Activated naive CD4-positive, alpha-beta T cell treated with anti-CD3 and anti-CD28 coated beads, Interleukin-2, amount 50 U/mL, for 72 hours (primary cell): Measurements from ENCODE around the gene TRMT61A. TPM values are rescaled to one million over a fixed set of nuclear protein-coding genes. Genes with fewer than 3 reads are reported as not detected.

Source experiments
- ATAC-seq, 2 donors: fragments of 150-1000 bp; cut with Tn5 transposase; 2 replicates each; pipeline ENCODE4 v1.10.0; 2021; ENCODE audit warnings: mild to moderate bottlenecking in 2 of 2, moderate library complexity in 2 of 2
- DNase-seq, 2 donors: peaks; one replicate each; pipeline ENCODE4 v3.0.0; 2021 to 2022; ENCODE audit warnings: low spot score in 2 of 2
- H3K27ac Mint-ChIP-seq, 2 donors: one replicate each; pipeline ENCODE4 v1.8.0; 2022; ENCODE audit warnings: mild to moderate bottlenecking in 2 of 2, mixed read lengths in 2 of 2
- H3K36me3 Mint-ChIP-seq, 2 donors: one replicate each; pipeline ENCODE4 v1.8.0; 2022; ENCODE audit warnings: mixed read lengths in 2 of 2
- H3K9me3 Mint-ChIP-seq, 2 donors: one replicate each; pipeline ENCODE4 v1.8.0; 2022; ENCODE audit warnings: mixed read lengths in 2 of 2
- total RNA-seq, 2 donors: library from RNA; stranded (reverse); gene quantifications; one replicate each; pipeline ENCODE4 v1.2.3, GENCODE V29; 2022

The TRMT61A gene
- total RNA-seq, 2 donors from 2014 or later = 5.6 to 9.2 TPM

DNA sequence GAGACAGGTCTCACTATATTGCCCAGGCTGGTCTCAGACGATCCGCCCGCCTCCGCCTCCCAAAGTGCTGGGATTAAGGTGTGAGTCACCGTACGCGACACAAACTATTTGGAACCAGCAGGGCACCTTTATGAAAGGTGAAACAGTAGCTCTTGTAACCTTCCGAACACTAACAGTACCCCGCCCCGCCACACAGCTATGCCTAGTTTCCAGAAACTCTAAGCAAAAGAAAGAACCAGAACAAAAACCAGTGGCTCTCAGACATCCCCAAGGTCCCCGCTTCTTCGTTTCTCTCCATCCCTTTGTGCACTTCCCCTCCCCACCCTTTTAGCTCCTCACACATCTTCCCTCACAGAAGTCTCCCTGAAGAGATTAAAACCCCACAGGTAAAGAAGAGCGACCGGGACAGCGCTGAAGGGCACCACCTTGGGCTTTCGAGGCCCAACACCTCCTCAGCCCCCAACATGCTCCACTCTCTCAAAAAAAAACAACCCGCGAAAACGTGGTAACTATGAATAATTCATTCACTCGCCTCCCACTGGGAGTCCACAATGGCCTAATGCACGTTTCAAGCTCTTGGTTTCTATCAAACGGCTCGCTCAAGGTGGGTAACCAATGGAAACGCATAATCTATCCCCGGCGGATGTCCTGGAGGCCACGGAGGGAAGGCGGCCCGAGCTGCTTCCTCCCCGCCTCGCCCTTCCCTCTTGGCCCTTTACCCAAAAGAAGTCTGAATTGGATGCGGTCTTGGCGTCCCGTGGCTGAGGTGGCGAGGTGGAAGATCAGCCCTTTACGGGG is 32.6 kb downstream of the TRMT61A start:
- H3K36me3 Mint-ChIP-seq = peaks cover 26 to 29% of the 10 kb centered on the region in 2 donors
- ATAC-seq (peak; percentile 61 to 72), DNase-seq (peak; percentile 50 to 76)
- H3K27ac Mint-ChIP-seq = peak overlapping the region; percentile 90 to 98
- H3K9me3 Mint-ChIP-seq = no peaks in the 10 kb centered on the region

DNA sequence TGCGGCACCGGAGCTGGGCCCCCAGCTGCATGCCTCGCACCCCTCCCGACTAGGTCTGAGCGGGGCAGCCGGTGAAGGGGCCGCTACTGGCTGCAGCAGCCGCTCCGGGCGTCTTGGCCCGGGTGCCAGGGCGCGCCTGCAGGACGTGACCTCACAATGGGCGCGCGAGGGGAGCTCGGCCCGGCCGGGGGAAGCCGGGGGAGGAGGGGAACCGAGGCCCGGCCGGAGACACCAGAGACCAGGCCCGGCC is 33.1 kb downstream of the TRMT61A start:
- Mint-ChIP-seq H3K36me3 (peaks cover 26 to 29% of the 10 kb centered on the region in 2 donors), H3K9me3 (no peaks in the 10 kb centered on the region), H3K27ac (peak overlapping the region; percentile 90 to 98)
- no peak for DNase-seq
- ATAC-seq = no peak

DNA sequence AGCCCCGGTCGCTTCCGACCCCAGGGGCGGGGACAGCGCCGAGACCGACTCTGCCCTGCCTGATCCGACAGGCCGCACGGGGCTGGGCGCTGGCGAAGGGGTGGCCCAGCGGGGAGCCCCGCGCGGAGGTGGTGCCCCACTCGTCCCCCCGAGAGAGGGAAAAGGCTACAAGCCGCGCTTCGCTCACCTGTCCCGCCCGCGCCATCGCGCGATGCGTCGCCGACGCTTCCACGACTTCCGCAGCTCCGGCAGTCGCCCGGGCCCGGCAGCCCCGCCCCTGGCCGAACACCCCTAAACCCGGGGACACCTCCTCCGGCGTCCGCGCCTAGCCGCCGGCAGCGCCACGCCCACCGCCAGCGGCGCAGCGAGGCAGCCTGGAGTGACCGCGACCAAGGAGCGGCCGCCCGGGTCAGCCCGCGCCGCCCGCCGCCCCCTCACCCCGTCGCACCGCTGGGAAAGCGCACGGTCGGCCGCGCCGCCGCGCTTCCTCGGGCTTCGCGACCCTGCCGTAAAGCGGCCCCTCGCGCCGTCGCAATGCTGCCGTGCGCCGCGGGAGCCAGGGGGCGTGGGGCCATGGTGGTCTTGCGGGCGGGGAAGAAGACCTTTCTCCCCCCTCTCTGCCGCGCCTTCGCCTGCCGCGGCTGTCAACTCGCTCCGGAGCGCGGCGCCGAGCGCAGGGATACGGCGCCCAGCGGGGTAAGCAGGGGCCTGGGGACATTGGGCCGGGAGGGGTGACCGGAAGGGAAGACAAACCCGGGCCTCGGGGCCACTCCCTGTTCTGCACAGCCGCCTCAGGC is 33.6 kb downstream of the TRMT61A start, which contains the start of the genes BAG5 and COA8:
BAG5 (minus strand) TSS at position 229 of the 797 bp plus-strand sequence. CDS start 1,493 bp downstream, outside the sequence.
COA8 (plus strand) TSS at position 532 of the 797 bp plus-strand sequence; CDS start at position 574, 42 bp downstream.
- H3K27ac Mint-ChIP-seq = peak within 1 kb of the TSS; percentile 90 to 98
- DNase-seq = peak; percentile 89
- H3K9me3 Mint-ChIP-seq = no peaks in the 10 kb centered on the region
- H3K36me3 Mint-ChIP-seq = peaks cover 26 to 29% of the 10 kb centered on the region in 2 donors
- peak; percentile 70 to 85 for ATAC-seq

DNA sequence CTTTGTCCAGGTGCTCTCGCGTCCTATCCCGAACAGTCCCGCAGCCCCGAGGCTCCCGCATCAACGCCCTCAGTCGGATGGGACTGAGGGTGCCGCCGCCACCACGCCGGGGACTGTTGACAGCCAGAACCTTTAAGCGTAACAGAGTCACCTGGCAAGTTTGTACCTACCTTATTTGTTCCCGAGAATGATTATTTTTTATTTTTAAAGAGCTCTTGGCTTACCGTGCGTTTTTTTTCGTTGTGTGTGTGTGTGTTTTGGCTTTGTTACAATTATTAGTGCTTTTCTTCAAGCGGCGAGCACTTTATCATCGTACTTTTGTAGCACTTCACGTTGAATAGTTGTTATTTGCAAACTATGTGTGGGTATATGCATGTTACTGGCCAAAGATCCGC is 34.2 kb downstream of the TRMT61A start:
- ATAC-seq (no peak), DNase-seq (no peak)
- Mint-ChIP-seq H3K36me3 (peaks cover 26 to 29% of the 10 kb centered on the region in 2 donors), H3K27ac (peak overlapping the region; percentile 90 to 95), H3K9me3 (no peaks in the 10 kb centered on the region)

DNA sequence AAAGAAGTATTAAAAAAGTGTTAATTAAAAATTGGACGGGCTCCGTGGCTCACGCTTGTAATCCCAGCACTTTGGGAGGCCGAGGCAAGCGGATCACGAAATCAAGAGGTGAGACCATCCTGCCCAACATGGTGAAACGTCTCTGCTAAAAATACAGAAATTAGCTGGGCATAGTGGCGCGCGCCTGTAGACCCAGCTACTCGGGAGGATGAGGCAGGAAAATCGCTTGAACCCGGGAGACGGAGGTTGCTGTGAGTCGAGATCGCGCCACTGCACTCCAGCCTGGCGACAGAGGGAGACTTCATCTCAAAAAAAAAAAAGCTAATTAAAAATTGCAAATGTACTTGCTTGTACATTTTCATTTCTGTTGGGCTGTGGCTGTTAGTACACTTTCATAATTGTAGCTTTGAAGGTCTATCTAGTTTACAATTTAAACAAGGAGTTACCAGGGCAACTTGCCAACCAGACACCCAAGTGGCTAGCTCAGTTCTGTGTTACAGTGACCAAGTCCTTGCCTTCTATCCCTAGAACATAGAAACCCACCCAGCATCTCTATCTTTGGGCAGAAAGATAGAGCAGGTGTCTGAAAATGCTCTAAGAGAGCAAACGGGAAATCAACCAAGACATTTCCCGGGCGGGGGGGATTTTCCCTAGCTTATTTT is 35.0 kb downstream of the TRMT61A start:
- H3K9me3 Mint-ChIP-seq = no peaks in the 10 kb centered on the region
- peaks cover 26 to 29% of the 10 kb centered on the region in 2 donors for H3K36me3 Mint-ChIP-seq
- DNase-seq = no peak
- ATAC-seq = no peak
- peak overlapping the region; percentile 90 to 95 for H3K27ac Mint-ChIP-seq

DNA sequence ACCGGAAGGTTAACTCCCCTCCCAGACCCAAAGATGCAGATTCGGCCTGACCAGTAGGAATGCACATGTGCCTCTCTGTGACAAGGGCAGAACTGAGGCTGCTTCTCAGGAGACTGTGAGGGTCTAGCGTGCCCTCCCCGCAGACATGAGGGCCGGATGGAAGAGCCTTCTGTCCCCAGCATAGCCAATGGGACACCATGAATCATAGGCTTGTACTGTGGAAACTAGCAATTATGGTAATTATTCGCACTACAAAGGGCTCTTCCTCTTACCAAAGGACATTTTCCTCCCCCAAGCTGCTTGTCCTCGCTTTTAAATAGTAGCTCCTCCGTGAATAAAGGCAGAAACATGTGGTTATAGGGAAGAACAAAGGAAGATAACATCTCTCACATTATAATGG is 40.0 kb downstream of the TRMT61A start:
- Mint-ChIP-seq H3K27ac (no peak overlapping the region), H3K9me3 (no peaks in the 10 kb centered on the region), H3K36me3 (no peaks in the 10 kb centered on the region)
- DNase-seq (no peak), ATAC-seq (no peak)

DNA sequence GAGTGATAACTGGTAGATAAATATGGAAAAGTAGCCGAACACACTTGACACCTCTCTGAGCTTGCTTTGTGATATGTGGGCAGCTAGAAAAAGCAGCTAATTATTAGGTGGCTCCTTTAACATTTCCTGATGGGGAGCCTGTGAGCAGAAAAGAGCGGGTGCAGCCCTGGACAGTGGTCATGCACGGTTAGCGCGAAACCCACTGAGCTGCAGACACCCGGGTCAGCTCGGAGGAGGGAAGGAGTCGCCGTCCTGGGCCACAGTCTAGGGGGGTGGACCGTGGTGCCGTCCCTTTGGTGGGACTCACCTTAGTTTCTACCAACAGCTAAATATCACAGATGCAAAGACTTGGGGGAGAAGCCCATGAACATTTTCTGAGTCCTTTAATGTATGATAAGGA is 40.4 kb downstream of the TRMT61A start:
- H3K9me3 Mint-ChIP-seq = no peaks in the 10 kb centered on the region
- H3K36me3 Mint-ChIP-seq = peaks cover 0 to 1% of the 10 kb centered on the region in 2 donors
- ATAC-seq (no peak), DNase-seq (no peak)
- H3K27ac Mint-ChIP-seq = no peak overlapping the region

DNA sequence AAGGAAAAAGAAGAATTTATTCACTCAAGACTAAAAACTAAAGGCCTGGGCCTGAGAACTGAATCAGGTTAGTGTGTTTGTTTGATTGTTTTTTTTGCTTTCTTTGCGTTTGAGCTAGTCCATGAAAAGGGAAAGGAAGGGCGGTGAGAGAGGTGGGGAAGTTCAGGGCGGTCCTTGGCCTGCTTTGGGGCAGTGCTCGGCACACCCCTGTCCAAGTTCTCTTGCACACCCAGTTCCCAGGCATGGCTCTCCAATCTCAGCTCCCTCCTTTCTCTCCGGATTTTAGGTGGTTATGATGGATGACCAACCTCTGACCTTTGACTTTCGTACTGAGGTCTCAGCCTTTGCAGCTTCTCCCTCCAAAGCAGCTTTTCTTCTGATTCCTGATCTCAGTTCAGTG is 45.1 kb downstream of the TRMT61A start:
- no peak for DNase-seq
- no peak for ATAC-seq
- peaks cover 7 to 11% of the 10 kb centered on the region in 2 donors for H3K36me3 Mint-ChIP-seq
- H3K27ac Mint-ChIP-seq = no peak overlapping the region
- H3K9me3 Mint-ChIP-seq = no peaks in the 10 kb centered on the region

DNA sequence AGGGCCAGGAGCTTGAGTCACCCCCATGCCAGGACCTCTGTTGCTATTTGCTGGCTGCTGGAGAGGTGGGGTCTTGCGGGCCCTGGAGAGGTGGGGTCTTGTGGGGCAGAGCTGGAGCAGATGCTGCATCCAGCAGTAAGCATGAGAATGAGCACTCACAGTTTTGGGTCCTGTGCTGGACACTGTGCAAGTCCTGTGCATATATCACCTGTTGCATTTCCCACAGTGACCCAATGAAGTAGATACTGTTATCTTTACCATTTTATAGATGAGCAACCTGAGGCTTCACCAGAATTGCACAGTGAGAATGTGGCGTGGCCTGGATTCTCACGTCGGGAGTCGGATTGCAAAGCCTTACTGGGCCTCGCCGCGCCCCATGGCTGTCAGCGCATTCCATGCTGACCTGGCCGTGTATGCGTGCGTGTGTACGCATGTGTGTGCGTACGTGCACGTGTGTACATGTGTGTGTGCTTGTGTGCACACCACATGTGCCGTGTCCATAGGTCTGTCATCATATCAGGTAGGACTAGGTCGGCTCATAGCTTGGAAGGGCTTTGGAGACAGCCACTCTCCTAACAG is 45.8 kb downstream of the TRMT61A start:
- ATAC-seq (no peak), DNase-seq (no peak)
- H3K27ac Mint-ChIP-seq = peak overlapping the region in 1 of 2 donors; percentile 84
- H3K9me3 Mint-ChIP-seq = no peaks in the 10 kb centered on the region
- H3K36me3 Mint-ChIP-seq = peaks cover 7 to 11% of the 10 kb centered on the region in 2 donors

DNA sequence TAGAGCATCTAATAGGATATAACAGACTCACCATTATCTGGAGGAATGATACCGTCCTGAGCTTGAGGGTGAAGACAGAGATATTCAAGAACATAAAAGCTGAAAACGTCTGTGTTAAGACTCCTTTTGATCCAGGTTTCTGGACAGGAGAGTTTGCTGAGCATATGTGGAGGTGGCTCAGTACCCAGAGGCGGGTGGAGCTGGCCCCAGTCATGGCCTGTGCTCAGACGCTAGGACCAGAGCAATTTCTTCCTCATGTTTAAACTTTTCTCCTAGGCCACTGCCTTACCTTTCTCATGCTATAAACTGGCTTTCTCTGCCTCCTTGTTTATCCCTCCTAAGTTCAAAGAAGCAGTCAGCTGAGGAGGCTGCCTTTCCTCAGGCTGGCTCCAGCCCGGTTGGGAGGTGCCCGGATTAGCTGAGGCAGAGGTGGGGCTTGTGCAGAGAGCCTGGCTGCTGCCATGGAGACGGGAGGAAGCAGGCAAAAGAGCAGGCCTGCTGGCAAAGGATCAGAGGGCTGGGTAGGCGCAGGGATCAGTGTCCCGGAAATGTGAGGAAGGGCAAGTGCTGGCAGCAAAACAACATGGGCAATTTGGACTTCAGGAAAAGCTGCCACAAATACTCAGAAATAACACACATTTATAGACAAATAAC is 47.5 kb downstream of the TRMT61A start:
- ATAC-seq = no peak
- no peak for DNase-seq
- Mint-ChIP-seq H3K36me3 (peaks cover 7 to 11% of the 10 kb centered on the region in 2 donors), H3K9me3 (no peaks in the 10 kb centered on the region), H3K27ac (no peak overlapping the region)

DNA sequence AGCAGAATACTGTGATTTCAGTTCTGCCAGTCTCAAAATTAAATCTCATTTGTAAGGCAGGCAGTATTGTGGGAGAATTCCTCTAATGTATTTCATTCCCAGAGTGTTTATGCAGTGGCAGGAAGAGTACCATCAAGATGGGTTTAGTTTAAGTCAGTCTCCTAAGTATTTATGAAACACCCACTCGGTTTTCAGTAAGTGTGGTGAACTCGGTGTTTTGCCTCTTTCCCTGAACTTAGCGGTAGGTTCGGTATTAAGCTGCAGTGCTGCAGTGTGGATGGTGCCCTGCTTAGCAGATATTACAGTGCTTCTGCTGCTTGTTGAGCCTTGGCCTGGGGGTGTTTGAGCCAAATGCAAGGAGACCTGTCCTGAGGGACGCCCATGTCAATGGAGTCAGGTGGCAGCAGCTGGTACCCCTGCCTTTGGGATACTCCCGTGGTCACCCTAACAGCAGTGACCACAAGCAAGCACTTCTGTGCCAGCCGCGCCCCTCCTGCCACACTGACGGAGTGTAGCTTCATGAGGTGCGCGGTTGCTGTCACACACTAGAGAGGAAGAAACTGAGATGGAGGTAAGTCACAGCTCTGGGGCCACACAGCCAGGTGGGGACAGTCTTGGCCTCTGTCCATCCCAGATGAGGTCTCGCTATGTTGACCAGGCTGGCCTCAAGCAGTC is 49.5 kb downstream of the TRMT61A start:
- H3K36me3 Mint-ChIP-seq = peaks cover 7 to 11% of the 10 kb centered on the region in 2 donors
- no peak for ATAC-seq
- DNase-seq = no peak
- no peaks in the 10 kb centered on the region for H3K9me3 Mint-ChIP-seq
- H3K27ac Mint-ChIP-seq = no peak overlapping the region

DNA sequence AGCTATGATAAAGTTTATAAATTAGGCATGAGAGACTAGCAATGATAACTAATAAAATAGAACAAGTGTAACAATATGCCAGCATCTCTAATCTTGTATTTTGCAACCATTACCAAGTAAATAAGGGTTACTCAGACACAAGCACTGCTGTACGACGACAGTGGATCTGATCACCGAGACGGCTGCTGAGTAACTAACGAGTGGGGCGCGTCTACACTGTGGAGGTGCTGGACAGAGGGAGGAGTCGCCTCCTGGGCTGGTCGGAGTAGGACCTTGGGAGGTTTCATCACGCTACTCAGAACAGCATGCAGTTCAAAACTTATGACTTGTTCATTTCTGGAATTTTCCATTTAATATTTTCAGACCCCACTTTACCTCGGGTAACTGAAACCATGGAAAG is 52.2 kb downstream of the TRMT61A start:
- H3K9me3 Mint-ChIP-seq = no peaks in the 10 kb centered on the region
- H3K27ac Mint-ChIP-seq = no peak overlapping the region
- DNase-seq (no peak), ATAC-seq (no peak)
- no peaks in the 10 kb centered on the region for H3K36me3 Mint-ChIP-seq

DNA sequence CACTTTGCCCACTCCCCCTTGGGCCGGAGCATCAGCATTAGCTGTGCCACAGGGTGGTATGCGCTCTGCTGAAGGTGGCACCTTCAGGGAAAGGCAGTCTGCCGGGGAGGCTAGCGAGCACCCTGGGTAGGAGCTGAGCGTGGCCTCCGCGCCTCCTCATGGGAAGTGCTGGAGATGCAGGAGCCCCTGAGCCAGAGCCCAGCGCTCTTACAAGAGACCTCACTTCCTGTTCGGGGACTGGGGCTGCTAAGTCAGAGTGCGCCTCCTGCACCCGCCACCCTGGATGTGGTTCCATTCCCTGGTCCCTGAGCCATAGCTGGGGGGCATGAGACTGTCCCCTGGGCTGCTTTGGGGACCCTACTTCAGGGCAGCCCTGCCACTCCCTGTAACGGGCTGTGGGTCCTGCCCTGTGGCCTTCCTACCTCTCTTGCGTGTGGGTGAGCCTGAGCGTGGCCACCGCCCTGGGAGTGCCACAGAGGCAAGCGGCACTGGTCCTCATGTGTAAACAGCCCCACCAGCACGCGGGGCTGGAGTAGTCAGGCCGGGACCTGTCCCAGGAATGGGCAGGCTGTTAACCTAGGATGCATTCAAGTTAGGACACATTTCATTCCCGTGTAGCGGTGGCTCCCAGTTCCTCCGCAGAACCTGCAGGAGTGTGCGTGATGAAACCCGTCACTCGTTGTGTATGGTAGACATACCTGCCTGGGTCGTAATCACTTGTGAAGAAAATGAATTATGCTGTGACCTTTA is 53.1 kb downstream of the TRMT61A start:
- Mint-ChIP-seq H3K36me3 (peaks cover 0 to 4% of the 10 kb centered on the region in 2 donors), H3K9me3 (no peaks in the 10 kb centered on the region), H3K27ac (peak overlapping the region in 1 of 2 donors; percentile 68)
- ATAC-seq (no peak), DNase-seq (no peak)

DNA sequence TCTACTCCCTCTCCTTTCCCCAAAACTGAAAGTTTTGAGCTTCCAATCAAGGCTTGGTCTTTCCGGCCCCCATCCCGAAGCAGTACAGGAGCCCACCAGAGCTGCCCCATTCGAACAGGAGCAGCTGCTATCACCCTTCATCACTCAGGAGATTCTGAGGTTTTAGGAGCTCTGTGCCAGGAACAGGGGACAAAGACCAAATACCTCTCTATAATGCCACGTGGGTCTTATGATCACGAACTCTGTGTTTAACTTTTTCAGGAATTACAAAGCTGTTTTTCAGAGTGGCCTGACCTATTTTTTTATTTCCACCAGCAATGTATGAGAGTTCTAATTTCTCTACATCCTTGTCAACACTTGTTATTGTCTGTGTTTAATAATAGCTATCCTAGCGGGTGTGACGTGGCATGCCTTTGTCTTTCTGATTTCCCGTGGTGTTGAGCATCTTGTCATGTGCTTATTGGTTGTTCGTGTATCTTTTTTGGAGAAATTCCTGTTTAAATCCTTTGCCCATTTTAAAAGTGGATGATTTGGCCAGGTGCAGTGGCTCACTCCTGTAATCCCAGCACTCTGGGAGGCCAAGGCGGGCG is 55.4 kb downstream of the TRMT61A start:
- Mint-ChIP-seq H3K9me3 (no peaks in the 10 kb centered on the region), H3K27ac (no peak overlapping the region), H3K36me3 (peaks cover 0 to 5% of the 10 kb centered on the region in 2 donors)
- ATAC-seq = no peak
- DNase-seq = no peak
